CD4-positive, alpha-beta T cell (primary cell): ENCODE results near the gene ISLR2. TPM values are rescaled to one million over a fixed set of nuclear protein-coding genes. Genes with fewer than 3 reads are reported as not detected.

ENCODE experiments used
- ATAC-seq: fragments of 200-7000 bp; cut with Tn5 transposase; one replicate; pipeline ENCODE4 v1.10.0; 2022; ENCODE audit warnings: mild to moderate bottlenecking; ENCODE audit not compliant: poor library complexity
- CTCF ChIA-PET: fragments of 350-600 bp; sonication (Branson Sonifier 250); formaldehyde crosslinking; loops from one replicate; lab custom pipeline; 2021; ENCODE audit warnings: antibody characterized with exemption, inconsistent platforms; lab: Charles Lee
- POLR2A ChIA-PET: fragments of 350-600 bp; sonication (Branson Sonifier 250); formaldehyde crosslinking; loops from one replicate; lab custom pipeline; 2021; ENCODE audit warnings: antibody characterized with exemption, inconsistent platforms; lab: Charles Lee
- DNase-seq, 14 experiments: peaks; one replicate each; pipeline ENCODE4 v3.0.0-alpha.2; 2013 to 2020; ENCODE audit warnings: mixed read lengths in 2 of 14
- H3K27ac ChIP-seq, 2 donors: one replicate each; pipeline versions ENCODE4 v1.5.1 to v1.7.0; 2013; ENCODE audit warnings: low read length in 2 of 2, low read depth in 1 of 2, mild to moderate bottlenecking in 1 of 2
- H3K27me3 ChIP-seq, 2 experiments: 1 replicate in 1 of 2; 2 replicates in 1 of 2; pipeline versions ENCODE4 v1.6.1 to v1.7.0; 2013; ENCODE audit warnings: low read length in 2 of 2, control low read depth in 1 of 2, mild to moderate bottlenecking in 1 of 2, moderate library complexity in 1 of 2; ENCODE audit not compliant: insufficient read depth in 2 of 2, control insufficient read depth in 1 of 2
- H3K36me3 ChIP-seq: one replicate; pipeline ENCODE4 v1.6.1; 2013; ENCODE audit warnings: low read length, control low read depth; ENCODE audit not compliant: insufficient read depth
- H3K4me1 ChIP-seq: one replicate; pipeline ENCODE4 v1.6.1; 2013; ENCODE audit warnings: low read length, control low read depth; ENCODE audit not compliant: insufficient read depth
- H3K4me3 ChIP-seq: one replicate; pipeline ENCODE4 v1.5.1; 2013; ENCODE audit warnings: mild to moderate bottlenecking, low read length, moderate library complexity
- H3K9me3 ChIP-seq, 2 experiments: 1 replicate in 1 of 2; 2 replicates in 1 of 2; pipeline versions ENCODE4 v1.6.1 to v1.7.0; 2013; ENCODE audit warnings: low read length in 2 of 2, mild to moderate bottlenecking in 2 of 2, control low read depth in 1 of 2, moderate library complexity in 1 of 2; ENCODE audit not compliant: control insufficient read depth in 1 of 2, insufficient read depth in 1 of 2
- H3K27ac Mint-ChIP-seq: one replicate; pipeline ENCODE4 v1.8.0; 2020; ENCODE audit warnings: mixed read lengths
- H3K27me3 Mint-ChIP-seq: one replicate; pipeline ENCODE4 v1.8.0; 2021; ENCODE audit warnings: mixed read lengths
- H3K36me3 Mint-ChIP-seq: one replicate; pipeline ENCODE4 v1.8.0; 2021; ENCODE audit warnings: low read depth, mixed read lengths
- H3K4me1 Mint-ChIP-seq: one replicate; pipeline ENCODE4 v1.8.0; 2021; ENCODE audit warnings: low read depth, mixed read lengths
- H3K4me3 Mint-ChIP-seq: one replicate; pipeline ENCODE4 v1.8.0; 2020; ENCODE audit warnings: mild to moderate bottlenecking, mixed read lengths
- H3K9me3 Mint-ChIP-seq: one replicate; pipeline ENCODE4 v1.8.0; 2020; ENCODE audit warnings: mixed read lengths
- CTCF ChIP-seq: fragments of 200-600 bp; IDR thresholded peaks from one replicate; pipeline ENCODE4 v1.8.0; 2022; ENCODE audit warnings: antibody characterized with exemption, mild to moderate bottlenecking
- intact Hi-C, 2 experiments: fragments of 100-400 bp; cut with DNase I in 1 of 2; cut with micrococcal nuclease in 1 of 2; formaldehyde crosslinking; loops; one replicate each; pipeline versions ENCODE4 v1.15.1 to v1.9.0; 2023 to 2025; cut with DNase I, micrococcal nuclease
- total RNA-seq, 174 experiments: library from RNA in 2 of 174; stranded (reverse) in 2 of 174; gene quantifications; one replicate each; pipeline ENCODE4 v1.2.3 and lab custom pipeline; 2021 to 2026

ISLR2 gene
- total RNA-seq, 2 experiments from 2014 or later: not detected

- Histone ChIP-seq H3K36me3 (no peaks in the 10 kb centered on the region), H3K27me3 (no peaks in the 10 kb centered on the region), H3K4me1 (no peaks in the 10 kb centered on the region), H3K27ac (no peak overlapping the region), H3K4me3 (no peak overlapping the region), H3K9me3 (no peaks in the 10 kb centered on the region)
- POLR2A ChIA-PET: no interaction called here
- Mint-ChIP-seq H3K4me1 (no peaks in the 10 kb centered on the region), H3K27ac (no peak overlapping the region), H3K4me3 (no peak overlapping the region), H3K27me3 (peaks cover 21% of the 10 kb centered on the region), H3K36me3 (no peaks in the 10 kb centered on the region), H3K9me3 (no peaks in the 10 kb centered on the region)
- no peak for ATAC-seq
- intact Hi-C loops: no loop called here
- TF ChIP-seq CTCF: no peak
- CTCF ChIA-PET: no interaction called here
- DNase-seq: no peak
Measured at GRCh38 chr15:74165461-74165860, 35.1 kb downstream of the ISLR2 start.

- Histone ChIP-seq H3K4me3 (no peak overlapping the region), H3K4me1 (no peaks in the 10 kb centered on the region), H3K36me3 (no peaks in the 10 kb centered on the region), H3K27ac (no peak overlapping the region), H3K27me3 (no peaks in the 10 kb centered on the region), H3K9me3 (no peaks in the 10 kb centered on the region)
- ChIA-PET POLR2A (no interaction called here), CTCF (no interaction called here)
- intact Hi-C loops: no loop called here
- H3K27me3 Mint-ChIP-seq: peaks cover 16% of the 10 kb centered on the region
- DNase-seq (no peak), ATAC-seq (no peak)
- no peaks in the 10 kb centered on the region for H3K9me3 Mint-ChIP-seq
- no peaks in the 10 kb centered on the region for H3K4me1 Mint-ChIP-seq
- no peak overlapping the region for H3K4me3 Mint-ChIP-seq
- TF ChIP-seq CTCF: no peak
- H3K36me3 Mint-ChIP-seq: no peaks in the 10 kb centered on the region
- H3K27ac Mint-ChIP-seq: no peak overlapping the region
Measured at GRCh38 chr15:74167891-74168331, 37.5 kb downstream of the ISLR2 start.

- CTCF ChIA-PET: no interaction called here
Measured at GRCh38 chr15:74168711-74169126, 38.3 kb downstream of the ISLR2 start.

More at GRCh38 chr15:74168711-74169126, 38.3 kb downstream of the ISLR2 start:
- TF ChIP-seq CTCF: no peak
- H3K27ac ChIP-seq: no peak overlapping the region
- POLR2A ChIA-PET: no interaction called here
- no peaks in the 10 kb centered on the region for H3K36me3 Mint-ChIP-seq
- no peaks in the 10 kb centered on the region for H3K9me3 Mint-ChIP-seq
- no peaks in the 10 kb centered on the region for H3K9me3 ChIP-seq
- DNase-seq (no peak), ATAC-seq (no peak)
- no peaks in the 10 kb centered on the region for H3K4me1 ChIP-seq
- H3K27ac Mint-ChIP-seq: no peak overlapping the region
- H3K4me3 ChIP-seq: no peak overlapping the region
- no peaks in the 10 kb centered on the region for H3K4me1 Mint-ChIP-seq
- peaks cover 8% of the 10 kb centered on the region for H3K27me3 Mint-ChIP-seq
- intact Hi-C loops: no loop called here
- H3K36me3 ChIP-seq: no peaks in the 10 kb centered on the region
- H3K27me3 ChIP-seq: no peaks in the 10 kb centered on the region
- H3K4me3 Mint-ChIP-seq: no peak overlapping the region
